Erythroblast (primary cell): ENCODE data around the gene LIPN.

ENCODE experiments used
- GATA1 ChIP-seq: IDR thresholded peaks from 2 replicates; pipeline ENCODE4 v1.6.1; 2011; ENCODE audit warnings: low read depth, mild to moderate bottlenecking, control low read depth, low read length, moderate library complexity
- POLR2A ChIP-seq: IDR thresholded peaks from 2 replicates; pipeline ENCODE4 v1.6.1; 2011; ENCODE audit warnings: mild to moderate bottlenecking, low read length

- TF ChIP-seq POLR2A (no peak), GATA1 (no peak)
Observed at GRCh38 chr10:88769384-88769783, 9.6 kb downstream of the LIPN start.
